HEK293 (cell line): Measurements from ENCODE around the gene ESCO1.
A peak's percentile ranks its signal among the peaks of the same experiment; 100 is the strongest.

Source experiments
- CTCF ChIA-PET: fragments of 350-600 bp; formaldehyde crosslinking; extraction: SDS; loops from one replicate; lab custom pipeline; 2021; ENCODE audit warnings: antibody characterized with exemption; lab: Yijun Ruan, JAX
- POLR2A ChIA-PET: fragments of 300-600 bp; formaldehyde crosslinking; extraction: SDS; loops from one replicate; lab custom pipeline; 2020; ENCODE audit warnings: antibody characterized with exemption, inconsistent platforms; lab: Yijun Ruan, JAX
- H3K27ac ChIP-seq: fragments of 200-500 bp; sonication (Bioruptor generic); 2 replicates; pipeline ENCODE4 v1.5.1; 2014; ENCODE audit warnings: low read depth, low read length, control low read depth, inconsistent platforms; ENCODE audit errors: extremely low read depth
- H3K36me3 ChIP-seq, 2 experiments: fragments of 200-500 bp in 1 of 2; sonication (Bioruptor generic) in 1 of 2; 1 replicate in 1 of 2; 2 replicates in 1 of 2; pipeline ENCODE4 v1.5.1; 2014 to 2017; ENCODE audit warnings: inconsistent platforms in 2 of 2, low read length in 2 of 2; ENCODE audit not compliant: control insufficient read depth in 2 of 2, insufficient read depth in 1 of 2
- H3K4me1 ChIP-seq: fragments of 200-500 bp; sonication (Bioruptor generic); 2 replicates; pipeline ENCODE4 v1.5.1; 2014; ENCODE audit warnings: mild to moderate bottlenecking, low read length, inconsistent platforms; ENCODE audit not compliant: control insufficient read depth, insufficient read depth
- H3K4me3 ChIP-seq: 2 replicates; pipeline ENCODE4 v1.5.1; 2011; ENCODE audit warnings: low read depth, mild to moderate bottlenecking, control low read depth, low read length, moderate library complexity
- H3K9me3 ChIP-seq: fragments of 200-500 bp; sonication (Bioruptor generic); 2 replicates; pipeline ENCODE4 v1.5.1; 2014; ENCODE audit warnings: low read depth, low read length, inconsistent platforms; ENCODE audit not compliant: control insufficient read depth, insufficient read depth
- GLIS1 ChIP-seq: fragments of 450-650 bp; formaldehyde crosslinking; IDR thresholded peaks from 2 replicates; pipeline ENCODE4 v1.5.1; 2016; ENCODE audit warnings: missing biosample characterization, missing genetic modification characterization
- GLIS2 ChIP-seq: fragments of 450-650 bp; formaldehyde crosslinking; IDR thresholded peaks from 2 replicates; pipeline ENCODE4 v1.5.1; 2016; ENCODE audit warnings: missing biosample characterization, missing genetic modification characterization
- PATZ1 ChIP-seq: fragments of 450-650 bp; formaldehyde crosslinking; IDR thresholded peaks from 2 replicates; pipeline ENCODE4 v1.5.1; 2016; ENCODE audit warnings: missing biosample characterization, missing genetic modification characterization
- PRDM6 ChIP-seq: fragments of 450-650 bp; formaldehyde crosslinking; IDR thresholded peaks from 2 replicates; pipeline ENCODE4 v1.5.1; 2017; ENCODE audit warnings: missing biosample characterization, missing genetic modification characterization
- SP2 ChIP-seq: fragments of 450-650 bp; formaldehyde crosslinking; IDR thresholded peaks from 2 replicates; pipeline ENCODE4 v1.5.1; 2016; ENCODE audit warnings: missing biosample characterization, missing genetic modification characterization
- ZBTB26 ChIP-seq: fragments of 450-650 bp; formaldehyde crosslinking; optimal IDR thresholded peaks from 2 replicates; pipeline ENCODE3; 2016; ENCODE audit warnings: missing biosample characterization, mild to moderate bottlenecking, missing genetic modification characterization
- ZNF202 ChIP-seq: fragments of 450-650 bp; formaldehyde crosslinking; IDR thresholded peaks from 2 replicates; pipeline ENCODE4 v1.5.1; 2016; ENCODE audit warnings: missing biosample characterization, missing genetic modification characterization, borderline replicate concordance
- ZNF211 ChIP-seq: fragments of 450-650 bp; formaldehyde crosslinking; IDR thresholded peaks from 2 replicates; pipeline ENCODE4 v1.5.1; 2016; ENCODE audit warnings: low read depth, missing biosample characterization, missing genetic modification characterization
- ZNF23 ChIP-seq: fragments of 450-650 bp; formaldehyde crosslinking; IDR thresholded peaks from 2 replicates; pipeline ENCODE4 v1.5.1; 2016; ENCODE audit warnings: missing biosample characterization, missing genetic modification characterization, borderline replicate concordance
- ZNF404 ChIP-seq: fragments of 450-650 bp; formaldehyde crosslinking; IDR thresholded peaks from 2 replicates; pipeline ENCODE4 v1.5.1; 2017; ENCODE audit warnings: missing biosample characterization, missing genetic modification characterization
- ZNF488 ChIP-seq: fragments of 450-650 bp; formaldehyde crosslinking; IDR thresholded peaks from 2 replicates; pipeline ENCODE4 v1.5.1; 2016; ENCODE audit warnings: missing biosample characterization, missing genetic modification characterization
- ZNF513 ChIP-seq: fragments of 450-650 bp; IDR thresholded peaks from 2 replicates; pipeline ENCODE4 v1.5.1; 2018; ENCODE audit warnings: missing biosample characterization, missing genetic modification characterization
- ZNF529 ChIP-seq: fragments of 450-650 bp; formaldehyde crosslinking; IDR thresholded peaks from 2 replicates; pipeline ENCODE4 v1.5.1; 2017; ENCODE audit warnings: missing genetic modification characterization, missing biosample characterization; ENCODE audit not compliant: insufficient replicate concordance
- ZNF544 ChIP-seq: fragments of 450-650 bp; formaldehyde crosslinking; IDR thresholded peaks from 2 replicates; pipeline ENCODE4 v1.5.0; 2017; ENCODE audit warnings: missing biosample characterization, missing genetic modification characterization
- ZNF596 ChIP-seq: fragments of 450-650 bp; IDR thresholded peaks from 2 replicates; pipeline ENCODE4 v1.5.0; 2018; ENCODE audit warnings: missing biosample characterization, mild to moderate bottlenecking, missing genetic modification characterization, moderate library complexity
- ZNF624 ChIP-seq: fragments of 450-650 bp; formaldehyde crosslinking; IDR thresholded peaks from 2 replicates; pipeline ENCODE4 v1.5.1; 2017; ENCODE audit warnings: missing biosample characterization, missing genetic modification characterization
- TF ChIP-seq, protein P1 (sequence below): fragments of 450-650 bp; formaldehyde crosslinking; IDR thresholded peaks from 2 replicates; pipeline ENCODE4 v1.5.1; 2017; ENCODE audit warnings: missing biosample characterization, missing genetic modification characterization
- TF ChIP-seq, protein P2 (sequence below): fragments of 450-650 bp; formaldehyde crosslinking; IDR thresholded peaks from 2 replicates; pipeline ENCODE4 v1.5.0; 2017; ENCODE audit warnings: missing biosample characterization, missing genetic modification characterization, borderline replicate concordance

Gene ESCO1

GRCh38 chr18:21599585-21600525 lies 649 bp downstream of the ESCO1 start (continued):
- TF ChIP-seq ZBTB26 (tag by site-specific recombination) = peak; percentile 88
- peak; percentile 43; the same call in 1 of the 2 replicates for TF ChIP-seq GLIS2 (tag by site-specific recombination)
- peak; percentile 46; the same call in 1 of the 2 replicates for TF ChIP-seq PATZ1
- TF ChIP-seq, protein P1, sequence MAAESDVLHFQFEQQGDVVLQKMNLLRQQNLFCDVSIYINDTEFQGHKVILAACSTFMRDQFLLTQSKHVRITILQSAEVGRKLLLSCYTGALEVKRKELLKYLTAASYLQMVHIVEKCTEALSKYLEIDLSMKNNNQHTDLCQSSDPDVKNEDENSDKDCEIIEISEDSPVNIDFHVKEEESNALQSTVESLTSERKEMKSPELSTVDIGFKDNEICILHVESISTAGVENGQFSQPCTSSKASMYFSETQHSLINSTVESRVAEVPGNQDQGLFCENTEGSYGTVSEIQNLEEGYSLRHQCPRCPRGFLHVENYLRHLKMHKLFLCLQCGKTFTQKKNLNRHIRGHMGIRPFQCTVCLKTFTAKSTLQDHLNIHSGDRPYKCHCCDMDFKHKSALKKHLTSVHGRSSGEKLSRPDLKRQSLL (tag by site-specific recombination) = peak; percentile 85; the same call in 1 of the 2 replicates

GRCh38 chr18:21598726-21599584 lies 1.5 kb downstream of the ESCO1 start:
- Histone ChIP-seq H3K4me1 (0 out of 2 replicates have a peak, but pooled peaks cover 4% of the 10 kb centered on the region), H3K9me3 (no peaks in the 10 kb centered on the region), H3K36me3 (peaks cover 6 to 8% of the 10 kb centered on the region in 2 experiments; a peak in 2 of 3 replicates), H3K27ac (peak overlapping the region; percentile 80), H3K4me3 (peak overlapping the region; percentile 91)
- CTCF ChIA-PET = interaction anchor here (0.7 to 4.8 kb wide), 7 partner anchors 12 to 403 kb away, joined by 3 to 89 read pairs (median 4); partner anchors contain the start of gene SNRPD1
- POLR2A ChIA-PET = interaction anchor here (0.7 to 2.5 kb wide), 4 partner anchors 13 to 255 kb away, joined by 3 to 67 read pairs (median 4); partner anchors contain the start of gene SNRPD1
- TF ChIP-seq ZNF211 (tag by site-specific recombination) (no peak), ZNF23 (tag by site-specific recombination) (no peak), SP2 (tag by site-specific recombination) (0 out of 2 replicates have a peak, but pooled peaks have one; percentile 10), ZNF529 (tag by site-specific recombination) (no peak), ZNF544 (tag by site-specific recombination) (no peak), ZNF202 (no peak), ZBTB26 (tag by site-specific recombination) (no peak), ZNF596 (tag by site-specific recombination) (no peak), GLIS1 (0 out of 2 replicates have a peak, but pooled peaks have one; percentile 12), ZNF513 (tag by site-specific recombination) (no peak), ZNF404 (tag by site-specific recombination) (no peak), ZNF488 (no peak), ZNF624 (no peak), PRDM6 (no peak)
- TF ChIP-seq, protein P2, sequence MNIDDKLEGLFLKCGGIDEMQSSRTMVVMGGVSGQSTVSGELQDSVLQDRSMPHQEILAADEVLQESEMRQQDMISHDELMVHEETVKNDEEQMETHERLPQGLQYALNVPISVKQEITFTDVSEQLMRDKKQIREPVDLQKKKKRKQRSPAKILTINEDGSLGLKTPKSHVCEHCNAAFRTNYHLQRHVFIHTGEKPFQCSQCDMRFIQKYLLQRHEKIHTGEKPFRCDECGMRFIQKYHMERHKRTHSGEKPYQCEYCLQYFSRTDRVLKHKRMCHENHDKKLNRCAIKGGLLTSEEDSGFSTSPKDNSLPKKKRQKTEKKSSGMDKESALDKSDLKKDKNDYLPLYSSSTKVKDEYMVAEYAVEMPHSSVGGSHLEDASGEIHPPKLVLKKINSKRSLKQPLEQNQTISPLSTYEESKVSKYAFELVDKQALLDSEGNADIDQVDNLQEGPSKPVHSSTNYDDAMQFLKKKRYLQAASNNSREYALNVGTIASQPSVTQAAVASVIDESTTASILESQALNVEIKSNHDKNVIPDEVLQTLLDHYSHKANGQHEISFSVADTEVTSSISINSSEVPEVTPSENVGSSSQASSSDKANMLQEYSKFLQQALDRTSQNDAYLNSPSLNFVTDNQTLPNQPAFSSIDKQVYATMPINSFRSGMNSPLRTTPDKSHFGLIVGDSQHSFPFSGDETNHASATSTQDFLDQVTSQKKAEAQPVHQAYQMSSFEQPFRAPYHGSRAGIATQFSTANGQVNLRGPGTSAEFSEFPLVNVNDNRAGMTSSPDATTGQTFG (tag by site-specific recombination) = no peak
